Measurements from ENCODE around the gene AREL1.

AREL1 gene

GRCh38 chr14:74697976-74698375 is 14.9 kb downstream of the AREL1 start:
- no peak for DNase-seq

- no peak for DNase-seq
Observed at GRCh38 chr14:74697543-74697942, 15.3 kb downstream of the AREL1 start.

GRCh38 chr14:74697011-74697410 is 15.9 kb downstream of the AREL1 start:
- no peak for DNase-seq

GRCh38 chr14:74695406-74695805 is 17.5 kb downstream of the AREL1 start:
- no peak for DNase-seq

GRCh38 chr14:74693191-74693590 is 19.7 kb downstream of the AREL1 start:
- DNase-seq = no peak

- DNase-seq = no peak
Observed at GRCh38 chr14:74691456-74691855, 21.4 kb downstream of the AREL1 start.

GRCh38 chr14:74685921-74686678 is 26.8 kb downstream of the AREL1 start:
- DNase-seq = no peak

GRCh38 chr14:74685056-74685455 is 27.8 kb downstream of the AREL1 start:
- DNase-seq = no peak

GRCh38 chr14:74684434-74684833 is 28.4 kb downstream of the AREL1 start:
- DNase-seq = no peak

- DNase-seq = no peak
Observed at GRCh38 chr14:74683406-74683805, 29.5 kb downstream of the AREL1 start.

GRCh38 chr14:74682169-74682952 is 30.5 kb downstream of the AREL1 start:
- no peak for DNase-seq

GRCh38 chr14:74675219-74675618 is 37.7 kb downstream of the AREL1 start:
- no peak for DNase-seq

- no peak for DNase-seq
Observed at GRCh38 chr14:74673768-74674167, 39.1 kb downstream of the AREL1 start.

GRCh38 chr14:74671789-74672188 is 41.1 kb downstream of the AREL1 start:
- no peak for DNase-seq

- DNase-seq = no peak
Observed at GRCh38 chr14:74670726-74671411, 42.0 kb downstream of the AREL1 start.

GRCh38 chr14:74669846-74670245 is 43.0 kb downstream of the AREL1 start:
- no peak for DNase-seq

GRCh38 chr14:74669256-74669655 is 43.6 kb downstream of the AREL1 start:
- no peak for DNase-seq

GRCh38 chr14:74667758-74668157 is 45.1 kb downstream of the AREL1 start:
- no peak for DNase-seq

- no peak for DNase-seq
Observed at GRCh38 chr14:74664717-74665116, 48.2 kb downstream of the AREL1 start.

- DNase-seq = no peak
Observed at GRCh38 chr14:74663884-74664283, 49.0 kb downstream of the AREL1 start.

- no peak for DNase-seq
Observed at GRCh38 chr14:74661726-74662450, 51.0 kb downstream of the AREL1 start.

- no peak for DNase-seq
Observed at GRCh38 chr14:74660863-74661262, 52.0 kb downstream of the AREL1 start.

- DNase-seq = no peak
Observed at GRCh38 chr14:74660167-74660566, 52.7 kb downstream of the AREL1 start.

All from right kidney (tissue), 1 donor.